Body of pancreas (tissue), 4 donors: ENCODE results near the gene ATXN1. TPM values are rescaled to one million over a fixed set of nuclear protein-coding genes. Genes with fewer than 3 reads are reported as not detected.
"Not testable (repeated sequence)": the region's sequence is repeated elsewhere in the genome, so short reads cannot be mapped to it uniquely, and the experiment has no call there.

Experiments
- ATAC-seq: fragments of 150-250 bp; one replicate; pipeline ENCODE4 v1.9.1; 2016
- DNase-seq, 4 donors: peaks; one replicate each; pipeline ENCODE4 v3.0.0-alpha.2; 2019
- H3K27ac ChIP-seq, 4 donors: fragments of 200-600 bp; sonication (generic); 1 replicate in 3 of 4; 2 replicates in 1 of 4; pipeline versions ENCODE4 v1.5.1 to v1.6.1; 2016 to 2019; ENCODE audit warnings: mild to moderate bottlenecking in 1 of 4, mixed read lengths in 1 of 4, moderate library complexity in 1 of 4
- H3K27me3 ChIP-seq, 2 donors: fragments of 200-600 bp; sonication (generic); one replicate each; pipeline ENCODE4 v1.6.0; 2016; ENCODE audit warnings: mild to moderate bottlenecking in 1 of 2
- H3K36me3 ChIP-seq, 2 donors: fragments of 200-600 bp; sonication (generic); replicated peaks in 1 of 2; 2 replicates each; pipeline ENCODE4 v1.5.1; 2016; ENCODE audit warnings: low read depth in 2 of 2; ENCODE audit not compliant: insufficient read depth in 1 of 2
- H3K4me1 ChIP-seq: fragments of 200-600 bp; sonication (generic); one replicate; pipeline ENCODE4 v1.6.0; 2016
- H3K4me3 ChIP-seq, 2 donors: fragments of 200-600 bp; sonication (generic); 1 replicate in 1 of 2; 2 replicates in 1 of 2; pipeline ENCODE4 v1.5.1; 2016 to 2019
- H3K9me3 ChIP-seq, 3 donors: fragments of 200-600 bp; sonication (generic); 1 replicate in 2 of 3; 2 replicates in 1 of 3; pipeline ENCODE4 v1.5.1; 2016
- CTCF ChIP-seq, 7 experiments: fragments of 450-650 bp in 4 of 7; fragments of 200-600 bp in 3 of 7; sonication (generic) in 3 of 7; IDR thresholded peaks; one replicate each; pipeline ENCODE4 v1.5.1; 2016 to 2019; ENCODE audit warnings: antibody characterized with exemption in 7 of 7
- POLR2A ChIP-seq, 3 donors: fragments of 450-650 bp; IDR thresholded peaks; one replicate each; pipeline ENCODE4 v1.6.1; 2016; ENCODE audit warnings: antibody characterized with exemption in 3 of 3, mild to moderate bottlenecking in 2 of 3
- WGBS, 2 donors: methylation state at CpG; one replicate each; pipeline ENCODE4 v1.1.5; 2017; 5-methylcytosine and 5-hydroxymethylcytosine counted together
- intact Hi-C: fragments of 100-400 bp; cut with DNase I; formaldehyde crosslinking; loops from one replicate; pipeline ENCODE4 v1.15.1; 2023
- total RNA-seq, 2 donors: library from RNA; depleted of rRNA; stranded (reverse); fragments of >200 nt; gene quantifications; one replicate each; pipeline ENCODE4 v1.1.0, GENCODE V29; 2016

Gene ATXN1
- total RNA-seq, 2 donors from 2014 or later = 24.6 to 24.7 TPM

DNA sequence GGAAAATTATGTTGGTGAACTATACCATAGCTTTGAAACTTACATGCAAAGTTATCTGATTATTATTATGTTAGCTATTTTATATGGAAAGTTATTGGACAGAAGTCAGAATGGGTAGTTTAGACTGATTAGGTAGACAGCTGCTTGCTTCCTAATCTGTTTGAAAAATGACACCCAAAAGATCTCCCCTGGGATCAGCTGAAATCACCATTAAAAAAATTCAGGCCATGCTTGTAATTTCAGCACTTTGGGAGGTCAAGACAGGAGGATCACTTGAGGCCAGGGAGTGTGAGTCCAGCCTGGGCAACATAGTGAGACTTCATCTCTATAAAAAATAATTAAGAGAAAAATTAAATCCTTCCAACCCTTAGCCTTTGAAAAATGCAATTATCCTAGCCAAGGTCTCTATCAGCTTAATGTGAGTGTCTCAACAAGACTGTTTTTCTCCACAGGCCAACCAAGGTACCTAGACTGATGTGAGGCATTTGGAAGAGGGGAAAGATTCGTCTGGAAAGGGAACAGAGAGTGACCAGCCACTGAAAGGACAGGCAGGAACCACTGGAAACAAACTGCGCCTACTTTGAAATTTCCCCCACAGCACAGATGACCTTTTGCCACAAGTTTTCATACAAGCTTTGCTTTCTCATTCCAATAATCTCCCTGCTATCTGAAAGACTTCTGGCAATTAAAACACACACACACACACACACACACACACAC is 290.6 kb downstream of the ATXN1 start:
- WGBS, 2 donors = 67 to 70% methylated on average over 2 of the region's 2 CpGs
- intact Hi-C loops = no loop called here
- Histone ChIP-seq H3K4me1 (peaks cover 35% of the 10 kb centered on the region), H3K9me3 (no peaks in the 10 kb centered on the region), H3K4me3 (no peak overlapping the region), H3K27me3 (no peaks in the 10 kb centered on the region), H3K27ac (no peak overlapping the region), H3K36me3 (no peaks in the 10 kb centered on the region)
- ATAC-seq (no peak), DNase-seq (no peak)
- TF ChIP-seq CTCF (IDR thresholded peaks at IDR 0.05) = no peak
- TF ChIP-seq POLR2A (IDR thresholded peaks at IDR 0.05) = no peak

DNA sequence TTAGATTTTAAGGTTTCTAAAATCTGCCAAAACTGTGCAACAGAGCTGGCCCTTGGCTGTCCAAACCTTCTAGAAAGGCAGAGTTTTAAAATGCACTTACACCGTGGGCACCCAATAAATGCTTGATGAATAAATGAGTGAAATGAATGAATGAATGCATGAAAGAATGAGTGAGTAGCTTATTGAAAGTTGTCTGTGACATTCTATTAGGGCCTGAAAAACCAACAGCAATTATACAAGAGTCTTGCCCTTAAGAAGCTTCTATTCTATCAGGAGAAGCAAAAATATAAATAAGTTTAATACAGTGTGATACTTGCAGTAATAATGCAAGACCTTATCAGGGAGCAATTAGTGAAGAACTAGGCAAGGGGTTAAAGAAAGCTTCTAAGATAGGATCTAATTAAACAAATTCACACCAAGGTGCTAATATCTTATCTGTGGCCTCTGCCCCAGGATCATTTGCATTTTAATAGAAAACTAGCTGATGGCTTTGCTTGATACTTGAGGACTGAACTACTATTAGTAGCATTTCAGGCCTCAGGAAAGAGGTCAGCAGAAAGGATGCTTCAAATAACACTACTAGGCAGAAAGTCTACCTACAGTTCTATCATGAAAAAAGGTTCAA is 292.2 kb downstream of the ATXN1 start:
- no peak overlapping the region for H3K27ac ChIP-seq
- ATAC-seq = no peak

GRCh38 chr6:16466800-16467553 is 294.3 kb downstream of the ATXN1 start:
- no peak for TF ChIP-seq CTCF (IDR thresholded peaks at IDR 0.05)
- no peak for TF ChIP-seq POLR2A (IDR thresholded peaks at IDR 0.05)
- Histone ChIP-seq H3K9me3 (no peaks in the 10 kb centered on the region), H3K27me3 (no peaks in the 10 kb centered on the region), H3K27ac (no peak overlapping the region), H3K4me3 (no peak overlapping the region), H3K4me1 (peaks cover 14% of the 10 kb centered on the region), H3K36me3 (no peaks in the 10 kb centered on the region)
- intact Hi-C loops = no loop called here
- 93 to 94% methylated on average over 13 of the region's 13 CpGs for WGBS, 2 donors
- ATAC-seq = no peak
- no peak for DNase-seq

More for the DNA sequence above, 292.2 kb downstream of the ATXN1 start:
- Histone ChIP-seq H3K9me3 (no peaks in the 10 kb centered on the region), H3K27me3 (no peaks in the 10 kb centered on the region), H3K4me3 (no peak overlapping the region), H3K4me1 (peaks cover 35% of the 10 kb centered on the region), H3K36me3 (no peaks in the 10 kb centered on the region)
- DNase-seq = no peak
- TF ChIP-seq CTCF (IDR thresholded peaks at IDR 0.05) = no peak
- no peak for TF ChIP-seq POLR2A (IDR thresholded peaks at IDR 0.05)
- intact Hi-C loops = no loop called here
- WGBS, 2 donors = 96 to 100% methylated on average over 1 of the region's 1 CpG

GRCh38 chr6:16464045-16464444 is 297.2 kb downstream of the ATXN1 start:
- Histone ChIP-seq H3K27ac (no peak overlapping the region), H3K4me1 (no peaks in the 10 kb centered on the region), H3K36me3 (no peaks in the 10 kb centered on the region), H3K27me3 (no peaks in the 10 kb centered on the region), H3K9me3 (no peaks in the 10 kb centered on the region), H3K4me3 (no peak overlapping the region)
- DNase-seq = no peak
- no peak for TF ChIP-seq POLR2A (IDR thresholded peaks at IDR 0.05)
- TF ChIP-seq CTCF (IDR thresholded peaks at IDR 0.05) = no peak
- 86 to 95% methylated on average over 3 of the region's 3 CpGs for WGBS, 2 donors
- intact Hi-C loops = no loop called here
- no peak for ATAC-seq

DNA sequence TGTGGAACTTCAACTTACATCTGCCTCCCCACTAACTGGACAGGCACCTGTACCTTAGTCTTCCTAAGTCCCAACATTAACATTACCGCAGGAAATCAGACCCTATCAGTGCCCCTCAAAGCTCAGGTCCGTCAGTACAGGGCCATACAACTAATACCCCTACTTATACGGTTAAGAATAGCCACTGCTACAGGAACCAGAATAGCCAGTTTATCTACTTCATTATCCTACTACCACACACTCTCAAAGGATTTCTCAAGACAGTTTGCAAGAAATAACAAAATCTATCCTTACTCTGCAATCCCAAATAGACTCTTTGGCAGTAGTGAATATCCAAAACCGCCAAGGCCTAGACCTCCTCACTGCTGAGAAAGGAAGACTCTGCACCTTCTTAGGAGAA is 298.0 kb downstream of the ATXN1 start:
- ATAC-seq, H3K36me3 ChIP-seq, intact Hi-C loops, H3K9me3 ChIP-seq, H3K4me3 ChIP-seq, DNase-seq, H3K27ac ChIP-seq, H3K27me3 ChIP-seq, H3K4me1 ChIP-seq: not testable (repeated sequence)
- WGBS, 2 donors = 91 to 96% methylated on average over 4 of the region's 4 CpGs
